ENCODE data around the gene CLK2. TPM values are rescaled to one million over a fixed set of nuclear protein-coding genes. Genes with fewer than 3 reads are reported as not detected.

Gene CLK2
- total RNA-seq, 2 donors from 2014 or later = 36.6 to 40.7 TPM

DNA sequence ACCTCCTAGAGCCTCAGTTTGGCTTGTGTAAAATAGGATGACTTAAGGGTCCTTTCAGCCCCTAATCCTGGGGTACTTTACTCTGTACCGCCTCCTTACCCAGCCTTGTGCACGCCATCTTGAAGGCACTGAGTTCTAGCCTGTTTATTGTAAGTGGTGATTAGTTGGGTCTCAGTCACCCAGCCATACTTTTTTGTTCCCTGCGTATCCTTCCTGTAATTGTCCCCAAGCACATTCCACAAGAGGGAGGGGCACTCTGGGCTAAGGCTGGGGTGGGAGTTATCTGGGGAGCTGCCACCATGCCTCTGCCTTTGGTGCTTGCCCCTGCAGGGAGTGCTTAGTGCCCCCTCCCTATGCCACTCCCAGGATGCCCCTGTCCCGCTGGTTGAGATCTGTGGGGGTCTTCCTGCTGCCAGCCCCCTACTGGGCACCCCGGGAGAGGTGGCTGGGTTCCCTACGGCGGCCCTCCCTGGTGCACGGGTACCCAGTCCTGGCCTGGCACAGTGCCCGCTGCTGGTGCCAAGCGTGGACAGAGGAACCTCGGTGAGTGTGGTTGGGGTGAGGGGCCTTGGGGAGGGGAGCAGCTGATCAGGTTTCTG, 36.2 kb upstream of the CLK2 start:
- peaks cover 31% of the 10 kb centered on the region for H3K4me1 ChIP-seq
- H3K4me3 ChIP-seq = peak overlapping the region; percentile 16 to 48
- TF ChIP-seq, protein P1, sequence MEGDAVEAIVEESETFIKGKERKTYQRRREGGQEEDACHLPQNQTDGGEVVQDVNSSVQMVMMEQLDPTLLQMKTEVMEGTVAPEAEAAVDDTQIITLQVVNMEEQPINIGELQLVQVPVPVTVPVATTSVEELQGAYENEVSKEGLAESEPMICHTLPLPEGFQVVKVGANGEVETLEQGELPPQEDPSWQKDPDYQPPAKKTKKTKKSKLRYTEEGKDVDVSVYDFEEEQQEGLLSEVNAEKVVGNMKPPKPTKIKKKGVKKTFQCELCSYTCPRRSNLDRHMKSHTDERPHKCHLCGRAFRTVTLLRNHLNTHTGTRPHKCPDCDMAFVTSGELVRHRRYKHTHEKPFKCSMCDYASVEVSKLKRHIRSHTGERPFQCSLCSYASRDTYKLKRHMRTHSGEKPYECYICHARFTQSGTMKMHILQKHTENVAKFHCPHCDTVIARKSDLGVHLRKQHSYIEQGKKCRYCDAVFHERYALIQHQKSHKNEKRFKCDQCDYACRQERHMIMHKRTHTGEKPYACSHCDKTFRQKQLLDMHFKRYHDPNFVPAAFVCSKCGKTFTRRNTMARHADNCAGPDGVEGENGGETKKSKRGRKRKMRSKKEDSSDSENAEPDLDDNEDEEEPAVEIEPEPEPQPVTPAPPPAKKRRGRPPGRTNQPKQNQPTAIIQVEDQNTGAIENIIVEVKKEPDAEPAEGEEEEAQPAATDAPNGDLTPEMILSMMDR (IDR thresholded peaks at IDR 0.05) = no peak
- TF ChIP-seq POLR2A (IDR thresholded peaks at IDR 0.05) = no peak
- no peaks in the 10 kb centered on the region for H3K9me3 ChIP-seq
- DNase-seq = peak; percentile 32 to 73 (median 58)
- no peak for ATAC-seq
- peak overlapping the region; percentile 60 to 94 (median 86) for H3K27ac ChIP-seq
- H3K27me3 ChIP-seq = no peaks in the 10 kb centered on the region
- H3K36me3 ChIP-seq (replicated peaks in 1 of 2; ENCODE audit: insufficient read depth in 1 of 2, low read depth in 2 of 2) = no peaks in the 10 kb centered on the region
- WGBS, 2 donors = 0 to 2% methylated on average over 5 to 11 of the region's 11 CpGs
- intact Hi-C loops (cut with DNase I) = no loop called here

DNA sequence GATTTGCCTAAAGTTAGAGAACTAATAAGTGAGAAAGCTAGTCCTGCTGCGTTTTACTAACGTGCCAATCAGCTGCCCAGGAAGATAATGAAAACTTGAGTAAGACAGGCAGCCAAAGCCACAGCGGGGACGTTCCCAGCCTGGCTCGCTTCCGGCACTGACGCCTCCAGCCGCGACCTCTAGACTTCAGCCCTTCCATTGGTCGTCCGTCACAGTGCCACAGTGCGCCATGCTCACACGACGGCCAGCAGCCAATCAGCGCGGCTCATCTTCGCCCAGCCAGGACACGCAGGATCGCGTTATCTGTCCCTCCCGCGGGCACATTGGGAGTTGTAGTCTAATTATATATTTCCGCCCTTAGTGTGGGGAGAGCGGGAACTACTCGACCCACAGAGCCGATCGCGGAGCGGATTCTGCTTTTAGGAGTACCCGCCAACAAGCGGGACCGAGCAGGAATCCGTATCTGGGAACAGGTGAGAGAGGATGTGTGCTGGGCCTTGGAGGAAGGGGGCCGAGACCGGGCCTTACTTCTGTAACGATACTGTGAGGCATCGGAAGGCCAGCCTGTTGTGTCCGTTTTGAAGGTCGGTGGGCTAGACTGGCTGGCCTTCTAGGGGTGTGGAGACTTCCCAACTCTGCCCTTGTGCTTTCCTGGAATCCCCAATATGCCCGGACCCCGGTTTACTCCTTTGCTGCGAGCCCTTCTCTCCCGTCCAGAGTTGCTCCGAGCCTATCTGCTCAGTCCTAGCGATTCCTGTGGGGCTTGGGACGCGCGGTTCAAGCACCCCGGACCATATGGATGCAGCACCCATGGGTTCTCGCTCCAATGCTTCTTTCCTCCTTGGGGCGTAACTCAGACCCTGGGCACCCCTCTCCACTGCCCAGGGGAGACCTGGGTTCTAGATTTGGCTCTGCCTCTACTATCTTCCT, 35.5 kb upstream of the CLK2 start, which contains the start of gene FDPS:
FDPS (plus strand) TSS at position 374 of the 930 bp plus-strand sequence. CDS start 924 bp downstream, outside the sequence.
- peak; percentile 98 to 99 (median 99) for DNase-seq
- peak within 1 kb of the TSS; percentile 16 to 48 for H3K4me3 ChIP-seq
- TF ChIP-seq POLR2A (IDR thresholded peaks at IDR 0.05) = peak; percentile 43 to 79 (median 79)
- TF ChIP-seq, protein P1 (IDR thresholded peaks at IDR 0.05) = peak in 3 of 7 experiments; percentile 31 to 48 (median 42)
- H3K9me3 ChIP-seq = no peaks in the 10 kb centered on the region
- peak; percentile 99 for ATAC-seq
- peak within 1 kb of the TSS; percentile 60 to 94 (median 86) for H3K27ac ChIP-seq
- no peaks in the 10 kb centered on the region for H3K36me3 ChIP-seq (replicated peaks in 1 of 2; ENCODE audit: insufficient read depth in 1 of 2, low read depth in 2 of 2)
- H3K4me1 ChIP-seq = peaks cover 31% of the 10 kb centered on the region
- 0% methylated on average over 11 to 51 of the region's 51 CpGs for WGBS, 2 donors
- intact Hi-C loops (cut with DNase I) = no loop called here
- H3K27me3 ChIP-seq = no peaks in the 10 kb centered on the region

DNA sequence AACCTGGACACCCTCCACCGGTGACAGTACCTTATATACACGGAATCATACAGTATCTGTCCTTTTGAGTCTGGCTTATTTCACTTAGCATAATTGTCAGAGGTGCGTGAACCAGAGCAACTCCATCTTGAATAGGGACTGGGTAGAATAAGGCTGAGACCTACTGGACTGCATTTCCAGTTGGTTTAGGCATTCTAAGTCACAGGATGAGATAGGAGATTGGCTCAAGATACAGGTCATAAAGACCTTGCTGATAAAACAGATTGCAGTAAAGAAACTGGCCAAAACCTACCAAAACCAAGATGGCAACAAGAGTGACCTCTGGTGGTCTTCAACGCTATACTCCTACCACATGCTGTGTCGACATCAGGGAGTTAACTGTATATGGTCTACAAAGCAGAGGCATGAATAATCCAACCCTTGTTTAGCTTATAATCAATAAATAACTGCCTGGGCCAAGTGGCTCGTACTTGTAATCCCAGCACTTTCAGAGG, 34.0 kb upstream of the CLK2 start:
- no peaks in the 10 kb centered on the region for H3K36me3 ChIP-seq (replicated peaks in 1 of 2; ENCODE audit: insufficient read depth in 1 of 2, low read depth in 2 of 2)
- peaks cover 31% of the 10 kb centered on the region for H3K4me1 ChIP-seq
- H3K27me3 ChIP-seq = no peaks in the 10 kb centered on the region
- DNase-seq = peak in 1 of 4 donors; percentile 14
- intact Hi-C loops (cut with DNase I) = no loop called here
- 45 to 69% methylated on average over 6 of the region's 6 CpGs for WGBS, 2 donors
- H3K9me3 ChIP-seq = no peaks in the 10 kb centered on the region
- ATAC-seq = no peak
- peak overlapping the region in 1 of 4 donors; percentile 94 for H3K27ac ChIP-seq
- TF ChIP-seq, protein P1 (IDR thresholded peaks at IDR 0.05) = peak in 2 of 7 experiments; percentile 11 to 15
- no peak for TF ChIP-seq POLR2A (IDR thresholded peaks at IDR 0.05)
- no peak overlapping the region for H3K4me3 ChIP-seq

DNA sequence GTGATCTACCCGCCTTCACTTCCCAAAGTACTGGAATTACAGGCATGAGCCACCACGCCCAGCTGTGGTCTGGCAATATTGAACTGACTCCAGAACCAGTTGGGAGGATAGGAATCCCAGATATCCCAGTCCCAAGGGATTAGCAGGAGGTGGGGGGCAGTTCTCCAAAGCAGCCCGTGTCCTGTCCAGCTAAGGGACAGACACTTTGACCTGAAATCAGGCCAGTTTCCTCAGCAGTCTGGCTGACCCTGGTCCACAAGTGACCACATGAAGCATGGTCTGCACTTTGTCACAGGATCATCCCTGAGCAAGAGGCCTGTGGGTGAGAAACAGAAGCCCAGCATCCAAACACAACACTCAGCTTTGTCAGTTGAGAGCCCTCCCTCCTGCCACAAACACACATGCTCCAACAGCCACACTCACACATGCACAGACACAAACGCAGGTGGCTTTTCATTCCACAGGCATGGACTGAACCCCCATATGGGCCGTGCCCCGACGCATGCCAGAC, 32.6 kb upstream of the CLK2 start:
- no peak for TF ChIP-seq POLR2A (IDR thresholded peaks at IDR 0.05)
- TF ChIP-seq, protein P1 (IDR thresholded peaks at IDR 0.05) = no peak
- 55 to 75% methylated on average over 3 to 7 of the region's 7 CpGs for WGBS, 2 donors

More for the DNA sequence above, 32.6 kb upstream of the CLK2 start:
- Histone ChIP-seq H3K36me3 (replicated peaks in 1 of 2; ENCODE audit: insufficient read depth in 1 of 2, low read depth in 2 of 2) (no peaks in the 10 kb centered on the region), H3K27me3 (no peaks in the 10 kb centered on the region), H3K9me3 (no peaks in the 10 kb centered on the region), H3K4me3 (no peak overlapping the region), H3K4me1 (peaks cover 25% of the 10 kb centered on the region), H3K27ac (no peak overlapping the region)
- ATAC-seq (no peak), DNase-seq (peak in 2 of 4 donors; percentile 25 to 29)
- intact Hi-C loops (cut with DNase I) = no loop called here

Data from body of pancreas (tissue), 4 donors.